ENCODE results near the gene MIOX.

DNA sequence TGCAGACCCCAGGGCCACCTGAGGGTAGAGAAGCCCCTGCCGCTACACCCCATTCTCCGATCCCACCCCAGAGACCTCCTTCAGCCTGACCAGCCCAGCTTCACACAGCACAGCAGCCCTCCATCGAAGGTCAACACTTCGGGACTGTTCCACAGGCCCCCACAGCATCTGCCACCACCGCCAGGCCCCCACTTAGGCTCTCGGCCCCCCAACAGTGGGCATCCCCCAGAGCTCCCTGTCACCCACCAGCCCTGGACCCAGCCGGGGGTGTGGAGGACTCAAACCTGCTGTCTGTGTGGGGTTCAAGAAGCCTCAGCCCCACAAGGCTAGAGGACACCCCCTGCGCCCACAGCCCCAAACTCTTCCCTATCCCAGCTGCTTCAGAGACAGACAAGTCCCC, 18.0 kb upstream of the MIOX start:
- TF ChIP-seq, protein P1, sequence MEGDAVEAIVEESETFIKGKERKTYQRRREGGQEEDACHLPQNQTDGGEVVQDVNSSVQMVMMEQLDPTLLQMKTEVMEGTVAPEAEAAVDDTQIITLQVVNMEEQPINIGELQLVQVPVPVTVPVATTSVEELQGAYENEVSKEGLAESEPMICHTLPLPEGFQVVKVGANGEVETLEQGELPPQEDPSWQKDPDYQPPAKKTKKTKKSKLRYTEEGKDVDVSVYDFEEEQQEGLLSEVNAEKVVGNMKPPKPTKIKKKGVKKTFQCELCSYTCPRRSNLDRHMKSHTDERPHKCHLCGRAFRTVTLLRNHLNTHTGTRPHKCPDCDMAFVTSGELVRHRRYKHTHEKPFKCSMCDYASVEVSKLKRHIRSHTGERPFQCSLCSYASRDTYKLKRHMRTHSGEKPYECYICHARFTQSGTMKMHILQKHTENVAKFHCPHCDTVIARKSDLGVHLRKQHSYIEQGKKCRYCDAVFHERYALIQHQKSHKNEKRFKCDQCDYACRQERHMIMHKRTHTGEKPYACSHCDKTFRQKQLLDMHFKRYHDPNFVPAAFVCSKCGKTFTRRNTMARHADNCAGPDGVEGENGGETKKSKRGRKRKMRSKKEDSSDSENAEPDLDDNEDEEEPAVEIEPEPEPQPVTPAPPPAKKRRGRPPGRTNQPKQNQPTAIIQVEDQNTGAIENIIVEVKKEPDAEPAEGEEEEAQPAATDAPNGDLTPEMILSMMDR (conservative IDR thresholded peaks at IDR 0.05; ENCODE audit: low read depth in 2 of 2), result no peak
- no peak for TF ChIP-seq EZH2phosphoT487 (IDR thresholded peaks at IDR 0.05; ENCODE audit: unreplicated experiment)
- TF ChIP-seq, protein P2, sequence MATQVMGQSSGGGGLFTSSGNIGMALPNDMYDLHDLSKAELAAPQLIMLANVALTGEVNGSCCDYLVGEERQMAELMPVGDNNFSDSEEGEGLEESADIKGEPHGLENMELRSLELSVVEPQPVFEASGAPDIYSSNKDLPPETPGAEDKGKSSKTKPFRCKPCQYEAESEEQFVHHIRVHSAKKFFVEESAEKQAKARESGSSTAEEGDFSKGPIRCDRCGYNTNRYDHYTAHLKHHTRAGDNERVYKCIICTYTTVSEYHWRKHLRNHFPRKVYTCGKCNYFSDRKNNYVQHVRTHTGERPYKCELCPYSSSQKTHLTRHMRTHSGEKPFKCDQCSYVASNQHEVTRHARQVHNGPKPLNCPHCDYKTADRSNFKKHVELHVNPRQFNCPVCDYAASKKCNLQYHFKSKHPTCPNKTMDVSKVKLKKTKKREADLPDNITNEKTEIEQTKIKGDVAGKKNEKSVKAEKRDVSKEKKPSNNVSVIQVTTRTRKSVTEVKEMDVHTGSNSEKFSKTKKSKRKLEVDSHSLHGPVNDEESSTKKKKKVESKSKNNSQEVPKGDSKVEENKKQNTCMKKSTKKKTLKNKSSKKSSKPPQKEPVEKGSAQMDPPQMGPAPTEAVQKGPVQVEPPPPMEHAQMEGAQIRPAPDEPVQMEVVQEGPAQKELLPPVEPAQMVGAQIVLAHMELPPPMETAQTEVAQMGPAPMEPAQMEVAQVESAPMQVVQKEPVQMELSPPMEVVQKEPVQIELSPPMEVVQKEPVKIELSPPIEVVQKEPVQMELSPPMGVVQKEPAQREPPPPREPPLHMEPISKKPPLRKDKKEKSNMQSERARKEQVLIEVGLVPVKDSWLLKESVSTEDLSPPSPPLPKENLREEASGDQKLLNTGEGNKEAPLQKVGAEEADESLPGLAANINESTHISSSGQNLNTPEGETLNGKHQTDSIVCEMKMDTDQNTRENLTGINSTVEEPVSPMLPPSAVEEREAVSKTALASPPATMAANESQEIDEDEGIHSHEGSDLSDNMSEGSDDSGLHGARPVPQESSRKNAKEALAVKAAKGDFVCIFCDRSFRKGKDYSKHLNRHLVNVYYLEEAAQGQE (IDR thresholded peaks at IDR 0.05; ENCODE audit: unreplicated experiment), result no peak
- TF ChIP-seq, protein P3, sequence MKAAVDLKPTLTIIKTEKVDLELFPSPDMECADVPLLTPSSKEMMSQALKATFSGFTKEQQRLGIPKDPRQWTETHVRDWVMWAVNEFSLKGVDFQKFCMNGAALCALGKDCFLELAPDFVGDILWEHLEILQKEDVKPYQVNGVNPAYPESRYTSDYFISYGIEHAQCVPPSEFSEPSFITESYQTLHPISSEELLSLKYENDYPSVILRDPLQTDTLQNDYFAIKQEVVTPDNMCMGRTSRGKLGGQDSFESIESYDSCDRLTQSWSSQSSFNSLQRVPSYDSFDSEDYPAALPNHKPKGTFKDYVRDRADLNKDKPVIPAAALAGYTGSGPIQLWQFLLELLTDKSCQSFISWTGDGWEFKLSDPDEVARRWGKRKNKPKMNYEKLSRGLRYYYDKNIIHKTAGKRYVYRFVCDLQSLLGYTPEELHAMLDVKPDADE (IDR thresholded peaks at IDR 0.05), result no peak
- no peak for TF ChIP-seq CREB1 (CRISPR knock-in tag; IDR thresholded peaks at IDR 0.05; ENCODE audit: low read depth)
- TF ChIP-seq, protein P4, sequence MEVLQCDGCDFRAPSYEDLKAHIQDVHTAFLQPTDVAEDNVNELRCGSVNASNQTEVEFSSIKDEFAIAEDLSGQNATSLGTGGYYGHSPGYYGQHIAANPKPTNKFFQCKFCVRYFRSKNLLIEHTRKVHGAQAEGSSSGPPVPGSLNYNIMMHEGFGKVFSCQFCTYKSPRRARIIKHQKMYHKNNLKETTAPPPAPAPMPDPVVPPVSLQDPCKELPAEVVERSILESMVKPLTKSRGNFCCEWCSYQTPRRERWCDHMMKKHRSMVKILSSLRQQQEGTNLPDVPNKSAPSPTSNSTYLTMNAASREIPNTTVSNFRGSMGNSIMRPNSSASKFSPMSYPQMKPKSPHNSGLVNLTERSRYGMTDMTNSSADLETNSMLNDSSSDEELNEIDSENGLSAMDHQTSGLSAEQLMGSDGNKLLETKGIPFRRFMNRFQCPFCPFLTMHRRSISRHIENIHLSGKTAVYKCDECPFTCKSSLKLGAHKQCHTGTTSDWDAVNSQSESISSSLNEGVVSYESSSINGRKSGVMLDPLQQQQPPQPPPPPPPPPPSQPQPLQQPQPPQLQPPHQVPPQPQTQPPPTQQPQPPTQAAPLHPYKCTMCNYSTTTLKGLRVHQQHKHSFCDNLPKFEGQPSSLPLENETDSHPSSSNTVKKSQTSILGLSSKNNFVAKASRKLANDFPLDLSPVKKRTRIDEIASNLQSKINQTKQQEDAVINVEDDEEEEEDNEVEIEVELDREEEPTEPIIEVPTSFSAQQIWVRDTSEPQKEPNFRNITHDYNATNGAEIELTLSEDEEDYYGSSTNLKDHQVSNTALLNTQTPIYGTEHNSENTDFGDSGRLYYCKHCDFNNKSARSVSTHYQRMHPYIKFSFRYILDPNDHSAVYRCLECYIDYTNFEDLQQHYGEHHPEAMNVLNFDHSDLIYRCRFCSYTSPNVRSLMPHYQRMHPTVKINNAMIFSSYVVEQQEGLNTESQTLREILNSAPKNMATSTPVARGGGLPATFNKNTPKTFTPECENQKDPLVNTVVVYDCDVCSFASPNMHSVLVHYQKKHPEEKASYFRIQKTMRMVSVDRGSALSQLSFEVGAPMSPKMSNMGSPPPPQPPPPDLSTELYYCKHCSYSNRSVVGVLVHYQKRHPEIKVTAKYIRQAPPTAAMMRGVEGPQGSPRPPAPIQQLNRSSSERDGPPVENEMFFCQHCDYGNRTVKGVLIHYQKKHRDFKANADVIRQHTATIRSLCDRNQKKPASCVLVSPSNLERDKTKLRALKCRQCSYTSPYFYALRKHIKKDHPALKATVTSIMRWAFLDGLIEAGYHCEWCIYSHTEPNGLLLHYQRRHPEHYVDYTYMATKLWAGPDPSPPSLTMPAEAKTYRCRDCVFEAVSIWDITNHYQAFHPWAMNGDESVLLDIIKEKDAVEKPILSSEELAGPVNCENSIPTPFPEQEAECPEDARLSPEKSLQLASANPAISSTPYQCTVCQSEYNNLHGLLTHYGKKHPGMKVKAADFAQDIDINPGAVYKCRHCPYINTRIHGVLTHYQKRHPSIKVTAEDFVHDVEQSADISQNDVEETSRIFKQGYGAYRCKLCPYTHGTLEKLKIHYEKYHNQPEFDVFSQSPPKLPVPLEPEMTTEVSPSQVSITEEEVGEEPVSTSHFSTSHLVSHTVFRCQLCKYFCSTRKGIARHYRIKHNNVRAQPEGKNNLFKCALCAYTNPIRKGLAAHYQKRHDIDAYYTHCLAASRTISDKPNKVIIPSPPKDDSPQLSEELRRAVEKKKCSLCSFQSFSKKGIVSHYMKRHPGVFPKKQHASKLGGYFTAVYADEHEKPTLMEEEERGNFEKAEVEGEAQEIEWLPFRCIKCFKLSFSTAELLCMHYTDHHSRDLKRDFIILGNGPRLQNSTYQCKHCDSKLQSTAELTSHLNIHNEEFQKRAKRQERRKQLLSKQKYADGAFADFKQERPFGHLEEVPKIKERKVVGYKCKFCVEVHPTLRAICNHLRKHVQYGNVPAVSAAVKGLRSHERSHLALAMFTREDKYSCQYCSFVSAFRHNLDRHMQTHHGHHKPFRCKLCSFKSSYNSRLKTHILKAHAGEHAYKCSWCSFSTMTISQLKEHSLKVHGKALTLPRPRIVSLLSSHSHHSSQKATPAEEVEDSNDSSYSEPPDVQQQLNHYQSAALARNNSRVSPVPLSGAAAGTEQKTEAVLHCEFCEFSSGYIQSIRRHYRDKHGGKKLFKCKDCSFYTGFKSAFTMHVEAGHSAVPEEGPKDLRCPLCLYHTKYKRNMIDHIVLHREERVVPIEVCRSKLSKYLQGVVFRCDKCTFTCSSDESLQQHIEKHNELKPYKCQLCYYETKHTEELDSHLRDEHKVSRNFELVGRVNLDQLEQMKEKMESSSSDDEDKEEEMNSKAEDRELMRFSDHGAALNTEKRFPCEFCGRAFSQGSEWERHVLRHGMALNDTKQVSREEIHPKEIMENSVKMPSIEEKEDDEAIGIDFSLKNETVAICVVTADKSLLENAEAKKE (CRISPR knock-in tag; IDR thresholded peaks at IDR 0.05), result no peak
- no peak for TF ChIP-seq POLR2AphosphoS5 (IDR thresholded peaks at IDR 0.05; ENCODE audit: low read depth)
- TF ChIP-seq EZH2 (IDR thresholded peaks at IDR 0.05; ENCODE audit: low read depth, unreplicated experiment), result no peak
- no peak for TF ChIP-seq NANOG (IDR thresholded peaks at IDR 0.05; ENCODE audit: borderline replicate concordance)
- TF ChIP-seq STAT1 (IDR thresholded peaks at IDR 0.05; ENCODE audit: unreplicated experiment), result no peak
- no peak for TF ChIP-seq JUNB (IDR thresholded peaks at IDR 0.05; ENCODE audit: unreplicated experiment)
- no peak for TF ChIP-seq ZNF114 (CRISPR knock-in tag; IDR thresholded peaks at IDR 0.05)
